HG03565 (cell line): ENCODE data around the gene NUBP1.

Experiments
- ATAC-seq: cut with Tn5 transposase; IDR thresholded peaks from one replicate; pipeline ENCODE4 v1.9.1; 2021; ENCODE audit warnings: mild to moderate bottlenecking, moderate library complexity; ENCODE audit not compliant: unreplicated experiment

NUBP1 gene

GRCh38 chr16:10799736-10800135, 56.1 kb downstream of the NUBP1 start:
- ATAC-seq: no peak

DNA sequence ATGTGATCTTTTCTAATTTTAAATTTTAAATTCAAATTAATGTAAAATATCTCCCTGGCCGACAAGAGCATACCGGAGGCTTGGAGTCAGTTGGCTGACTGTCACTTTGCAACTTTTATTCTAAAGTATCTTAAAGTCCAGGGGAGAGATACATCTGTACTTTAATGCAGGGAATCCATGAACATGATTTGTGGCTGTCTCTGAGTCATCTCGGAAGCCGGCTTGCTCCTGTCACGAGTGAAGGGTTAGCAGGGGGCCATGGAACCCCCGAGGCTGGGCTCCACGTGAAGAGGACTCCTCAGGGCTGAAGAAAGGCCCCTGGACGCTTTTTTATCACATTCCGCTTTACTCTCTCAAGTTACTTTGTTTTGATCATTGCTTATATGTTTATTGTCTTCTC, 61.7 kb downstream of the NUBP1 start:
- no peak for ATAC-seq

DNA sequence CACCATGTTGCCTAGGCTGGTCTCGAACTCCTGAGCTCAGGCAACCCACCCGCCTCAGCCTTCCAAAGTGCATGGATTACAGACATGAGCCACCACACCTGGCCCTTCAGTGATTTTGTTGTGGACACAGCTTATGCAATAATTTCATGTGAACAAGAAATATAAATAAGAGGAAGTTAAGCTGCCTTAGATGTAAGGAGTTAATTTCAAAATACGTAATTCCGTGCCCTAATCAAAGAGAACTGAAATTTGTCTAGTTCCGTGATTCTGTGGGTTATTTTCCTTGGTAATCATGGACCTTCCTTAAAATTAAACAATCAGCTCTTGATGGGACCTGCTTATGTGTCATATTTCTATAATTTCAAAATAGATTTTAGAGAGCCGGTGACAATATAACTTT, 63.1 kb downstream of the NUBP1 start:
- no peak for ATAC-seq

GRCh38 chr16:10808218-10808617, 64.6 kb downstream of the NUBP1 start:
- no peak for ATAC-seq

GRCh38 chr16:10808850-10809249, 65.2 kb downstream of the NUBP1 start:
- ATAC-seq: no peak

- no peak for ATAC-seq
These were observed 66.1 kb downstream of the NUBP1 start for GRCh38 chr16:10809706-10810105.

- ATAC-seq: peak; percentile 67
These were observed 68.9 kb downstream of the NUBP1 start for GRCh38 chr16:10812312-10813098.

DNA sequence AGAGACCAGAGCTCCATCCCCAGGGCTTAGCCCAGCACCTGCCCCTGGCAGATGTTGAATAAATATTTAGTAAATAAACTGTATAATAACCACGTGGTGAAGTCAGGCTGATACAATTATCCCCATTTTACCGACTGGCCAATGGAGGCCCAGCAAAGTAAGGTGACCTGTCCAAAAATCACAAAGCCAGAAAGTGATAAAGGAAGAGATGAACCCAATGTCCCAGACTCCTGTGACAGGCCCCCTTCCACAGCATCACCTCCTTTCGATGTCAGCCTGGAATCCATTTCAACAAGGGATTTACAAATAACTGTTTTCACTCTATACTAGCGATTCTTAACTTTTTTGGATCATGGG, 69.4 kb downstream of the NUBP1 start:
- ATAC-seq: no peak

DNA sequence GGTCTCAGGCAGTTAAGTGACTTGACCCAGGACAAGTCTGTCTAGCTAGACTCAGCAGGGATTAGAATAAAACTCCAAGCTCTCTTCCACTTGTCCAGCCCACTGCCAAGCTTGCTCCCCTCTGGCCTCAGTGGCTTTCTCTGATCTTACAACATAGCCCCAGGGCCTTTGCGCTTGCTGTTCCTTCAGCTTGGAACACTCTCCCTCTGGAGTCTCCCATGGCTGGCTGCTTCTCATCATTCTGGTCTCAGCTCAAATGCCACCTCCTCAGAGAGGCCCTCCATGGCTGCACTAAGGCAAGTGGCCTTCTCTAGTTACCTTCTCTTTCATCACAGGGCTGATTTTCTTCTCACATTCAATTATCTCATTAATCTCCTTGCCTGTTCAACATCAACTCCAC, 73.9 kb downstream of the NUBP1 start:
- no peak for ATAC-seq

DNA sequence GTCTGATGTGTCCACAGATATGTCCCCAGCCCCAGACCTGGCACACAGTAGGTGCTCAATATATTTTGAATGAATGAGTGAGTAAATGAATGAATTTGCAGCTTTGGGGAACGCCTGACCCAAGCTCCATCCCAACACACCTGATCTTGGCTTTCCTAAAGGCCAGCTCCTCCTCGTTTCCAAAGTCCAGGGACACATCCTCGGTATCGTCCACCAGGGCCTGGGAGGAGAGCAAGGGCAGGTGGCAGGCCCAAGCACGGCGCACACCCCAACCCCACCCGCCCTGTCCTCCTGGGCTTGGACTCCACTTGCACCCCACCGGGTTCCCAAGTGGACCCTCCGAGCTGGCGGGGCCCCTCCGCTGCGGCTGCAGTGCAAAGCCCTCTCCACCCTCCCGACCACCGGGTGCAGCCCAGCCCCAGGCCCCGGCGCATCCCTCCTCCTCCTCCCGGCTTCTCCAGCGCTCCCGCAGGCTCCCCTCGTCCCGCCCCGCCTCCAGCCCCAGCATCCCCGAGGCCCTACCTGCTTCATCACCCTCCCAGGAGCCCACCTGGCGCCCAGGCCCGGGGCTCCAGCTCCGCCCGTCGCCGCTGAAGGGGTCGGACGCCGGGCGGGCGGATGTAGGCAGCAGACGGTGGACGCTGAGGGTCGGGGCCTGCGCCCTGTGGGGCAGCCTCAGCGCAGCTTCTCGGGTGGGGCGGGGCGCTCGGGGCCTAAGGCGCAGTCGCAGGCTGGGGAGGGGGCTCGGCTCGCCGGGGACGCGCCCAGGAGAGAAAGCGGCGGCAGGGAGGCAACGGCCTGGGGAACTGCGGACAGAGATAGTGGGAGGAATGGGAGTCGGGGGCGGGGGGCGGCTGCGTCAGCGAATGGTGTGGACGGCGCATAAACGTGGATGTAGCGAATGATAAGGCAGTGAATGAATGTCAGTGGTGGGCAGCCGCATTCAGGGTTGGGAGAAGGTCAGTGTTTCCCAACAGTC, 74.6 kb downstream of the NUBP1 start, which contains the start of gene TVP23A:
Gene TVP23A (minus strand): TSS at position 832 of the 979 bp plus-strand sequence. CDS start 301 bp downstream, at position 531.
- ATAC-seq: no peak
